GM10266 (cell line): Measurements from ENCODE around the gene GPR34.

Experiments
- DNase-seq: peaks from one replicate; pipeline ENCODE4 v3.0.0; 2012; ENCODE audit errors: extremely low spot score
- TF ChIP-seq, protein P1 (sequence below): IDR thresholded peaks from 2 replicates; pipeline ENCODE4 v1.5.1; 2012; ENCODE audit warnings: mild to moderate bottlenecking, low read depth; ENCODE audit not compliant: control insufficient read depth, insufficient read depth; ENCODE audit errors: missing control alignments

The GPR34 gene

DNA sequence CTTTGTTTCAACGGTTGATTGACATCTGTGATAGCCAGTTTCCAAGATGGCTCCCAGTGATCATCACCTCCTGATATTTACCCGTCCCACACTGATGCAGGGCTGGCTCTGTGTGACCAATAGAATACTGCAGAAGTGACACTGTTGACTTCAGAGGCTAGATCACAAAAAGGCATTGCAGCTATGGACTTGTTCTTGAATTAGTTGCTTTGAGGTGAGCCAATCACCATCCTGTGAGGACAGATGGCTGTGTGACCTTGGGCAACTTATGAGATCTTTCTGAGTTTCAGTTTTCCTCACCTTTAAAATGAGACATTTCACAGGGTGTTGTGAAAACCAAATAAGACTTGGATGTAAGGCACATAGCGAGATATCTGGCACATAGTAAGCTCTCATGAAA, 33.4 kb downstream of the GPR34 start:
- TF ChIP-seq, protein P1, sequence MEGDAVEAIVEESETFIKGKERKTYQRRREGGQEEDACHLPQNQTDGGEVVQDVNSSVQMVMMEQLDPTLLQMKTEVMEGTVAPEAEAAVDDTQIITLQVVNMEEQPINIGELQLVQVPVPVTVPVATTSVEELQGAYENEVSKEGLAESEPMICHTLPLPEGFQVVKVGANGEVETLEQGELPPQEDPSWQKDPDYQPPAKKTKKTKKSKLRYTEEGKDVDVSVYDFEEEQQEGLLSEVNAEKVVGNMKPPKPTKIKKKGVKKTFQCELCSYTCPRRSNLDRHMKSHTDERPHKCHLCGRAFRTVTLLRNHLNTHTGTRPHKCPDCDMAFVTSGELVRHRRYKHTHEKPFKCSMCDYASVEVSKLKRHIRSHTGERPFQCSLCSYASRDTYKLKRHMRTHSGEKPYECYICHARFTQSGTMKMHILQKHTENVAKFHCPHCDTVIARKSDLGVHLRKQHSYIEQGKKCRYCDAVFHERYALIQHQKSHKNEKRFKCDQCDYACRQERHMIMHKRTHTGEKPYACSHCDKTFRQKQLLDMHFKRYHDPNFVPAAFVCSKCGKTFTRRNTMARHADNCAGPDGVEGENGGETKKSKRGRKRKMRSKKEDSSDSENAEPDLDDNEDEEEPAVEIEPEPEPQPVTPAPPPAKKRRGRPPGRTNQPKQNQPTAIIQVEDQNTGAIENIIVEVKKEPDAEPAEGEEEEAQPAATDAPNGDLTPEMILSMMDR = no peak
- DNase-seq = no peak

DNA sequence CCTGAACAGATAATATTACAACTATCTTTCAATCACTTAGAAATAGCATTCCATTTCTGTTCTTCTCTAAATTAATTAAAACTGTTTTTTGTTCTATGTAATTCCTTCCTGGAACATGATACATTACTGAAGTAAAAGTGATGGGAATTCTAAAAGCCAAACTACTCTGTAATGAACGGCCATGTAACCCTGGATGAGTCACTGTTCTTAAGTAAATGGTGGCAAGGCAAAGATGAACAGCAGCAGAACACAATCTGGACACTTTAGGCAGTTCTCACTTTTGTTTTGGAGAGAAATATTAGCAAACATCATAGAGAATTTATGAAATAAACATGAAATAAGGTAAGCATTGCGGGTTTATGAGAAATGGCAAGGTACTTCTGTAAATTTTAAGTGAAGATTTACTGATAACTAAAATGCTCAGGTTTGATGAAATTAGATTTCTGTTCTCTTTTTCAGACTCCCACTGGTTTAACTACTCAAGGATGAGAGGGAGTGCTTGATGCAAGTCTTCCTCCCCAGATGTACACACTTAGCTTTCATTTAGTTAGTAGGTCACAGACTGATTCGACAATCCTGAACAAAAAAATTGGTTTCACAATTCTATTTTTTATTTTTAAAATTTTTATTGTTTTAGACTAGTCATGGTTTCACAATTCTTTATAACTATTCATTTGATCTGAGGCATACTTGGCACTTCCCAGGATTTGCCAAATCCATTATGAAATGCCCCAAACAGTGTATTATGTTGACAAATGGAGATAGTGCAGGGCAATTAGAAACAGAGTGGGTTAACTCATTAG, 34.2 kb downstream of the GPR34 start:
- TF ChIP-seq, protein P1 = no peak
- no peak for DNase-seq

DNA sequence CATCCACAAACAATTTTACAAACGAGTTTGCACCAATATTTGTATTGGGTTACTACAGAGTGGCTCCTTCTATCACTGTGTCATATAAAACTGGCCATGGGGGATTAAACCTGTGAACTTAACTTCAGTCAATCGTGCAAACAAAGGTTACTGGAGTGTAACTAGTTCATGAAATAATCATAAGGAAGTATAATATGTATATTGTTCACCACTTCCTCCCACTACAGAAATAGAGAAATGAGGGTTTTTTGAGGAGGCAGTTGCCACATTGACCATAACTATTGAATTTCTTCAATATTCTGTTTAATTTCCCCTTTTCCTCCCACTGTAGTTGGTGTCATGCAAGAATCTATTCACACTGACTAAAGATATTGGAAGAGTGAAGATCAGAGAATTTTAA, 35.1 kb downstream of the GPR34 start, which contains the start of gene GPR82:
Gene GPR82 (plus strand): TSS at position 356 of the 400 bp plus-strand sequence. CDS start 2,846 bp downstream, outside the sequence.
- DNase-seq = no peak

DNA sequence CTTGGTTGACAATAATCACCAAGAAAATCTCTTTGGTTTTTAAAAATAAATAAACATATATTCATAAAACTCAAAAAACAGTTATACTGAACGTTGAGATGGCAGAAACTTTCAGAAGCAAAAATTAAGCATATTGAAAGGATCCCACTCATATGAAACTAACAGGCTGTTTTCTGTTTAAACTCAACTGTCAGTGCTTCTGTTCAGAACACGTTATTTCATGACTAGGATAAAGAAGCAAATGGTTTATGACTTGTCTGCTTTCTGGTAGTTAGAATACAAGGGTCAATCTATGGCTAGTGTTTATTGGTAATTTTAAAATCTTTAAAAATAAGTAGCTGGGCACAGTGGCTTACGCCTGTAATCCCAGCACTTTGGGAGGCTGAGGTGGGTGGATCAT, 39.4 kb downstream of the GPR34 start:
- DNase-seq = no peak
- TF ChIP-seq, protein P1 = no peak

More for the DNA sequence above, 35.1 kb downstream of the GPR34 start, which contains the start of gene GPR82:
- TF ChIP-seq, protein P1 = no peak

DNA sequence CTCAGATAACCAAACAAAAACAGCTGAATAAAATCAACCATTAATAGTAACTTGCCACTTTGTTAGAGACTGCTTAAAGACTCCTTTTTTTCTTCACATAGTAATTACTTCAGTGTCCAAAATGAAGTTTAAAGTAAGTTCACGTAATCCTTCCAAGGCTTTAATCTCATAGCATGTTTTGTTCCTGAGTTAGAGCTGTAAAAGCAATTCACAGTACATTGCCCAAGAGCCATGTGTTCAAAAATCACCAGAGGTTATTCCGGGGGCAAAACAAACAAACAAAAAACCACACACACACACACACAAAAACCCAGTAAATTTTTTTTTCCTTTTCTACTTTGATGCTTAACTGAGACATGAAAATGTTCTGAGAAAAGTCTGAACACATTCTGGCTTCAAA, 41.3 kb downstream of the GPR34 start:
- TF ChIP-seq, protein P1 = no peak
- DNase-seq = no peak

DNA sequence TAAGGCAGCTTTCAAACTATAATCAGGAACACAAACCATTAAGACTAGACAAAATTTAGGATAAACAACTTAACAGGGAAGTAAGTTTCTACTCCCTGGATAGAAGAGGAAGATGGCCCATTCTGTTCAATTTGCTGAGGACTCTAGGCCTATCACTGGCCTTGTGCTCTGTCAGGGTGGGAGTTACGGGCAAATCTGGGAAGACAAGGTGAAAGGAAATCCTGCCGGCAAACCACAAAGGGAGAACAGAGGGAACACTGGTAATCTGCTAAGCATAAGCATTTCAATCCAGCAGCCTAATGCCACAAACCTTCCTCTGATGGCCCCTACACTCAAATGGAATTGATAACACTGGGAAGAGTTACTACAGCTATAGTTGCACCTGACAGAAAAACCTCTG, 43.5 kb downstream of the GPR34 start:
- no peak for DNase-seq
- TF ChIP-seq, protein P1 = no peak

DNA sequence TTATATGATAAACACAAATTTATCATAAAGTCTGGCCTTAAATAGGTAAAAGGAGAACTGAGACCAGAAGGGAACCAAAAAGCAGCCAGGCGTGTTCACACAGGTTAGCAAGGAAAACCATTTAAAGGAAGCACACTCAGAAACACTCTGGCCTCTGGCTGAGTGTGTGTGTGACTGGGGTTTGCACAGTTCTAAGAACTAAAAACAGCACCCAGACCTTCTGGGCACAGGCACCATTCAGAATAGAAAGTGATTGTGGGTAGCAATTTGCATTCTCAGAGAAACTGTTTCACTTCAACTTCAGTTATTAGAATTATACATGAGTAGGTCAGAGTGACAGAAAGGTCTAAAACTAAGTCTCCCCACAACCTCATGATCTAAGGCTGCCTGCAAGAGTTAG, 45.2 kb downstream of the GPR34 start:
- peak; percentile 14 for DNase-seq
- TF ChIP-seq, protein P1 = no peak
